Globus pallidus (tissue), 1 donor: ENCODE measurements around the gene CARD19.

Experiments used
- DNase-seq: peaks from one replicate; pipeline ENCODE4 v3.0.0-alpha.2; 2015; ENCODE audit warnings: low spot score

CARD19 gene

GRCh38 chr9:93161786-93162562, 66.0 kb downstream of the CARD19 start:
- no peak for DNase-seq
